ENCODE measurements around the gene DSCAM. TPM values are rescaled to one million over a fixed set of nuclear protein-coding genes. Genes with fewer than 3 reads are reported as not detected.

Gene DSCAM
- total and polyA plus RNA-seq, 2 donors (not counting 1 experiment from before 2014, with no cell fraction given) = under 0.01 to 0.01 TPM

- DNase-seq (ENCODE audit: low read depth in 2 of 2) = no peak
- Histone ChIP-seq H3K27ac (ENCODE audit: insufficient read depth, low read length) (no peak overlapping the region), H3K27me3 (ENCODE audit: control insufficient read depth, insufficient read depth, low read length) (no peaks in the 10 kb centered on the region), H3K4me2 (ENCODE audit: extremely low read depth, insufficient read depth, low read length) (no peak overlapping the region), H2AFZ (ENCODE audit: low read length) (no peak overlapping the region), H3K4me1 (ENCODE audit: control insufficient read depth, extremely low read depth, insufficient read depth, low read length) (no peaks in the 10 kb centered on the region), H4K20me1 (ENCODE audit: control insufficient read depth, extremely low read depth, insufficient read depth, low read length) (no peaks in the 10 kb centered on the region), H3K79me2 (ENCODE audit: control insufficient read depth, insufficient read depth, low read length) (no peaks in the 10 kb centered on the region), H3K9ac (ENCODE audit: insufficient read depth, low read length) (no peak overlapping the region), H3K4me3 (replicated peaks in 1 of 4; ENCODE audit: control extremely low read depth in 1 of 4, insufficient read depth in 1 of 4, low read depth in 3 of 4, low read length in 4 of 4) (no peak overlapping the region), H3K9me3 (ENCODE audit: control insufficient read depth, insufficient read depth, low read depth, low read length) (no peaks in the 10 kb centered on the region), H3K36me3 (ENCODE audit: control insufficient read depth, insufficient read depth, low read length) (no peaks in the 10 kb centered on the region)
- TF ChIP-seq CTCF (conservative IDR thresholded peaks at IDR 0.05 in 1 of 2, IDR thresholded peaks at IDR 0.05 in 1 of 2; ENCODE audit: low read depth in 1 of 2, low read length in 2 of 2) (no peak), EZH2 (IDR thresholded peaks at IDR 0.05; ENCODE audit: low read length, missing control alignments) (no peak)
Measured at GRCh38 chr21:40278345-40278744, 568.6 kb downstream of the DSCAM start.

- Histone ChIP-seq H2AFZ (ENCODE audit: low read length) (no peak overlapping the region), H3K4me3 (replicated peaks in 1 of 4; ENCODE audit: control extremely low read depth in 1 of 4, insufficient read depth in 1 of 4, low read depth in 3 of 4, low read length in 4 of 4) (no peak overlapping the region), H3K9ac (ENCODE audit: insufficient read depth, low read length) (no peak overlapping the region), H3K4me1 (ENCODE audit: control insufficient read depth, extremely low read depth, insufficient read depth, low read length) (no peaks in the 10 kb centered on the region), H3K9me3 (ENCODE audit: control insufficient read depth, insufficient read depth, low read depth, low read length) (no peaks in the 10 kb centered on the region), H3K27ac (ENCODE audit: insufficient read depth, low read length) (no peak overlapping the region), H3K27me3 (ENCODE audit: control insufficient read depth, insufficient read depth, low read length) (no peaks in the 10 kb centered on the region), H3K36me3 (ENCODE audit: control insufficient read depth, insufficient read depth, low read length) (no peaks in the 10 kb centered on the region), H3K4me2 (ENCODE audit: extremely low read depth, insufficient read depth, low read length) (no peak overlapping the region), H4K20me1 (ENCODE audit: control insufficient read depth, extremely low read depth, insufficient read depth, low read length) (no peaks in the 10 kb centered on the region), H3K79me2 (ENCODE audit: control insufficient read depth, insufficient read depth, low read length) (no peaks in the 10 kb centered on the region)
- DNase-seq (ENCODE audit: low read depth in 2 of 2) = no peak
- TF ChIP-seq EZH2 (IDR thresholded peaks at IDR 0.05; ENCODE audit: low read length, missing control alignments) (no peak), CTCF (conservative IDR thresholded peaks at IDR 0.05 in 1 of 2, IDR thresholded peaks at IDR 0.05 in 1 of 2; ENCODE audit: low read depth in 1 of 2, low read length in 2 of 2) (no peak)
Measured at GRCh38 chr21:40276001-40276400, 571.0 kb downstream of the DSCAM start.

GRCh38 chr21:40272037-40272436 is 574.9 kb downstream of the DSCAM start:
- no peak for DNase-seq (ENCODE audit: low read depth in 2 of 2)
- no peak overlapping the region for H3K27ac ChIP-seq (ENCODE audit: insufficient read depth, low read length)
- TF ChIP-seq EZH2 (IDR thresholded peaks at IDR 0.05; ENCODE audit: low read length, missing control alignments) (no peak), CTCF (conservative IDR thresholded peaks at IDR 0.05 in 1 of 2, IDR thresholded peaks at IDR 0.05 in 1 of 2; ENCODE audit: low read depth in 1 of 2, low read length in 2 of 2) (no peak)

More at GRCh38 chr21:40272037-40272436, 574.9 kb downstream of the DSCAM start:
- no peak overlapping the region for H2AFZ ChIP-seq (ENCODE audit: low read length)
- no peak overlapping the region for H3K4me2 ChIP-seq (ENCODE audit: extremely low read depth, insufficient read depth, low read length)
- no peaks in the 10 kb centered on the region for H4K20me1 ChIP-seq (ENCODE audit: control insufficient read depth, extremely low read depth, insufficient read depth, low read length)
- no peak overlapping the region for H3K9ac ChIP-seq (ENCODE audit: insufficient read depth, low read length)
- H3K36me3 ChIP-seq (ENCODE audit: control insufficient read depth, insufficient read depth, low read length) = no peaks in the 10 kb centered on the region
- no peaks in the 10 kb centered on the region for H3K9me3 ChIP-seq (ENCODE audit: control insufficient read depth, insufficient read depth, low read depth, low read length)
- no peaks in the 10 kb centered on the region for H3K4me1 ChIP-seq (ENCODE audit: control insufficient read depth, extremely low read depth, insufficient read depth, low read length)
- no peaks in the 10 kb centered on the region for H3K27me3 ChIP-seq (ENCODE audit: control insufficient read depth, insufficient read depth, low read length)
- H3K79me2 ChIP-seq (ENCODE audit: control insufficient read depth, insufficient read depth, low read length) = no peaks in the 10 kb centered on the region
- H3K4me3 ChIP-seq (replicated peaks in 1 of 4; ENCODE audit: control extremely low read depth in 1 of 4, insufficient read depth in 1 of 4, low read depth in 3 of 4, low read length in 4 of 4) = no peak overlapping the region
